HG03432 (cell line): ENCODE data around the gene GBA3.

Source experiments
- ATAC-seq: cut with Tn5 transposase; IDR thresholded peaks from one replicate; pipeline ENCODE4 v1.9.1; 2021; ENCODE audit warnings: mild to moderate bottlenecking, moderate library complexity; ENCODE audit not compliant: unreplicated experiment

GBA3 gene

DNA sequence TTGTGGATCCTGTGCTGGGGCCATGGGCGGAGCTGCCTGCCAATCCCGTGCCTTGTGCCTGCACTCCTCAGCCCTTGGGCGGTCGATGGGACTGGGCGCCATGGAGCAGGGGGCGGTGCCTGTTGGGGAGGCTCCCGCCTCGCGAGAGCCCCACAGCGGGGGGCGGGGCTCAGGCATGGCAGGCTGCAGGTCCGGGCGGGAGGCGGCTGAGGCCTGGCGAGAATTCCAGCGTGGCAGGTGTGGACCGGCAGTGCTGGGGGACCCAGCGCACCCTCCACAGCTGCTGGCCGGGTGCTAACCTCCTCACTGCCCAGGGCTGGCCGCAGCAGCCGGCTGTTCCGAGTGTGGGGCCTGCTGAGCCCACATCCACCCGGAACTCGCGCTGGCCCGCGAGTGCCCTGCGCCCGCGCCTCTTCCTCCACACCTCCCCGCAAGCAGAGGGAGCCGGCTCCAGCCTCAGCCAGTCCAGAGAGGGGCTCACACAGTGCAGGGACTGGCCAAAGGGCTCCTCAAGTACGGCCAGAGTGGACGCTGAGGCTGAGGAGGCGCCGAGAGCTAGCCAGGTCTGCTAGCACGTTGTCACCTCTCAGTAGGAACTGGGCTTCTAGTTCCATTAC is 85.9 kb downstream of the GBA3 start:
- ATAC-seq: no peak

DNA sequence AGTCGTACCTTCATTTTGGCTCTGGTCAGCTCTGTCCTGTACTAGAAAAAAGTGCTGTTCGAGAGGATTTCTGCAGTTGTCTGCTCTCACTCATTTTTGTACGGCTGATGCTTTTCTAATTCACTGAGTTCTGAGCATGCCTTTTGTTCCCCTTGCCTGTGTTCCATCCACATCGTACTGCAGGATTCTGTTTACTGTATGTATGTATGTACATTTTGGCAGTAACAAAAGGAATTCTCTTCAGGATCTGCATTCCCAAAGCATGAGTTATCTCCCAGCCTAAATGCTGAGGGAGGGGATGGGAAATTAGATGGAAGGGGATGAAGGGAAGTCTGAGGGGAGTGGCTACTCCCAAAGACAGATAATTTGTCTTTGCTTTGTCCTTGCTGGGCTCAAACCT is 87.6 kb downstream of the GBA3 start:
- no peak for ATAC-seq

DNA sequence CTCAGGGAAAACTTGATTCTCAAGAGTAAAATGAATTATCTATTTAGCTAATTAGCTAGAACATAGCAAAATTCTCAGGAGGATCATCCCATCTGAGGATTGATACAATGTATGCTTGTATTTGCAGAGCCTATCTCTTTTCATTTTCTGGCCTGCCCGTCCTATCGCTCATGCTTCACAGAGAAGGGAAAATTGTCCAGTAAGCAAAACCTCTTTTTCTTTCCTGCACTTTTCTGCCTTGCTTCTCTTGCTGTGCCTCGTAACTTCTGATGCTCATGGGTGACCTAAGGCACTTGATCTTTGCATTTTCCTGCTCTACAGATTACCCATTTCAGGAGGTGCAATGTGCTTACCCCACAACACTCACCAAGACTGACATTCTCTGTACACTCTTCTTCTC is 88.1 kb downstream of the GBA3 start:
- no peak for ATAC-seq

DNA sequence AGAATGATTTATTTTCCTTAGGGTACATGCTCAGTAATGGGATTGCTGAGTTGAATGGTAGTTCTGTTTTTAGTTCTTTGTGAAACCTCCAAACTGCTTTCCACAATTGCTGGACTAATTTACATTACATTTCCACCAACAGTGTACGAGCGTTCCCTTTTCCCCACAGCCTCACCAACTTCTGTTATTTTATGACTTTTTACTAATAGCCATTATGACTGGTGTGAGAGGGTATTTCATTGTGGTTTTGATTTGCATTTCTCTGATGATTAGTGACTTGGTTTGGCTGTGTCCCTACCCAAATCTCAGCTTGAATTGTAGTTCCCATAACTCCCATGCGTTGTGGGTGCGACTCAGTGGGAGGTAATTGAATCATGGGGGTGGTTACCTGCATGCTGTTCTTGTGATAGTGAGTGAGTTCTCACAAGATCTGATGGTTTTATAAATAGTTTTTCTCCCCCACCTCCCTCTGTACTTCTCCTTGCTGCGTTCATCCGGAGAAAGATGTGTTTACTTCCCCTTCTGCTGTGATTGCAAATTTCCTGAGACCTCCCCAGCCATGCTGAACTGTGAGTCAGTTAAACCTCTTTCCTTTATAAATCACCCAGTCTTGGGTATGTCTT is 95.1 kb downstream of the GBA3 start:
- no peak for ATAC-seq

DNA sequence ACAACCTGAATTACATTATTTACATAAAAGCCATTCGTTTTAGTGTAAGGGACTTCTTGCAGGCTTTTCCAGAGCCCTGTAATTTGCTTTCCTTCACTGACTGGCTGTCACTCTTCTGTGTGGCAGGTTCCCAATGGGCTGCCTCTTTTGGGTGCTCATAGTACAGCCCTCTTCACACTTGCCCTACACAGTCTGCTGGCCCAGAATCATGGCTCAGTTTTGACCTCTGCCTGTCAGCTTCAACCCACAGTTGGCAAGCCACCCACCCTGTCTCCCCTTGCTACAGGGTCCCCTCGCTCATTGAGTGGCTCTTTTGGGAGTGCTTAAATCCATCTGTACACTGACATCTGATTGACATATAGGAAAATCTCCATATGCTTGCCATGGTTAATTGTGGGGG is 97.9 kb downstream of the GBA3 start:
- no peak for ATAC-seq

DNA sequence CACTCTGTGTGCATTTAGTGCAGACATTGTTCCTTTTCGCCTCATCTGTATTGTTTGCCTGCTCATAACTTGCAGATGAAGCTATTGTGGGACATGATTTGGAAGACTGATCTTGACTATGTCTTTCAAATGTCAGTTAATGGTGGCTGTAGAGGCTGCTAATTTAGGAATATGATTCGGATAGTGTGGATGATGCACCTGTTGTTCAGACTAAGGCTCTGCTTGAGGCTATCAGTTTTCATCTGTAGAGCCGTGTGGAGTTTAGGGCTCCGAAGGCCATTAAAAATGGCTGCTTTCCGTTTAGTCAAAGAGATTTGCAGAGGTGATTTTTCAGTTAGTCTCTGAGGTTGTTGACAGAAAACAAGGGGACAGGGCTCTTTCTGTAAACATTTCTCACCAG is 102.0 kb downstream of the GBA3 start:
- ATAC-seq: no peak

DNA sequence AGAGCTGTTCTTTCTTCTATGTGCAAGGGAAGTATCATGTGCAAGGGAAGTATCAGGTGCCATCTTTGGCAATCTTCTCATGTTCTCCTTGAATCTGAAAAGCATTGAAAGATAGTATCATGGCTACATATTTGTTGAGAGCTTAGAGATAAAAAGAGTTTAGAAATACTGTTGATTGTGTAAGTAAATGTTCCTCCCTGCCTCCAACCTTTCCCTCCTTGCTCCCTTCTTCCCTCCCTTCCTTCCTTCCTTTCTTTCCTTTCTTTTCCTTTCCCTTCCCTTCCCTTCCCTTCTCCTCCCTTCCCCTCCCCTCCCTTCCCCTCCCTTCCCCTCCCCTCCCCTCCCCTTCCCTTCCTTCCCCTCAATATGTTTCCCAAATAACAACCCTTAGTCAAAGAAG is 108.7 kb downstream of the GBA3 start:
- ATAC-seq: no peak

DNA sequence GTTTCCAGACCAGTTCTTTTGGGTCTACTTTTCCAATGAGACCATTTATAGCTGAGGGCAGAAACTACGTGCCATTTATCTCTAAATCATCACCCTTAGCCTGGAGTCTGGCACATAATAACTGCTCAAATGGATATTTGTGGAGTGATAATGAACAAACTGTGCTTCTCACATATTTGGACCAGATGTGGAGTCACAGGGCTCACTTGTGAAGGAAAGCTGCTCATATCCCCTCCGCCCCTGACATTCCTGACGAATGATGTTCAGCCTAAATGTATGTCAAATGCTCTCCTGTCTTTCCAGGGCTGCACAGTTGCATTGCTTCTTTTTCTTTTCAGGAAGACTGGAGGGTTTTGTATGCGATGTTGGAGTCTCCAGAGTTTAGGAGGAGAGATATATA is 110.1 kb downstream of the GBA3 start:
- no peak for ATAC-seq

DNA sequence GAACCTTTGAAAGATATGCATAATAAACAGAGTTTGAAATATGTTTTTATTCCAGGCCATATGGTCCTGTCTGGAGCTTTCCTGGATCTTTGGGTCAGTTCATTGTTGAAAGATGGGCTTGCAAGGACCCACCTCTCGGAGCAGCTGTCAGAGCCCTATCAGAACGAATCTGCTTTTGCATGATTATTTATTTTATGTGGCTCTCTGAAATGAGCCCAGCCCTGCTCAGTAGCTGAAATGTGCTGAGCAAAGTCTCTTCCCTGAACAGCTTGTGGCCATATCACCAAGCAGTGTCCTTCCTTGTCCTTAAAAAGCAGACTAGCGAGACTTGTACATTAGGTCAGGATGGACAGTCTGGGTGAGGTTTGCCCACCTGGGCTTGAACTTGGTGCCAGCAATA is 110.8 kb downstream of the GBA3 start:
- ATAC-seq: no peak

DNA sequence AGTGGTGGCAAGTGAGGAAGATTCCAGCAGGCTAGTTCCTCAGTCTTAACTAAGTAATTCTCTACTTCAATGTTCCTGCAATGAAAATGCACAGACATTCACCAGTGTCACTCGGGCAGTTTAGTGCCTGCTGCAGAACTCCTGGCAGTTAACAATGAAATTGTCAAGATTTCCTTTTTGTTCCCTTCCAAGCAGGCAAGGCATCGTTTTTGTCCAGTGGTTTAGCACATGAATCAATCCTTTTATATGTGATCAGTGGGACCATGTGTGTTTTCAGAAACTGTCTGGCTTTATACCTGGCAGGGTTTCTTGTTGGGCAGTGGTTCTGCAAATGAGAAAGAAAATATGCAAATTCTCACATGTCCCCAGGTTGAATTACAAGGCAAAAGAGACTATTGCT is 122.2 kb downstream of the GBA3 start:
- no peak for ATAC-seq

DNA sequence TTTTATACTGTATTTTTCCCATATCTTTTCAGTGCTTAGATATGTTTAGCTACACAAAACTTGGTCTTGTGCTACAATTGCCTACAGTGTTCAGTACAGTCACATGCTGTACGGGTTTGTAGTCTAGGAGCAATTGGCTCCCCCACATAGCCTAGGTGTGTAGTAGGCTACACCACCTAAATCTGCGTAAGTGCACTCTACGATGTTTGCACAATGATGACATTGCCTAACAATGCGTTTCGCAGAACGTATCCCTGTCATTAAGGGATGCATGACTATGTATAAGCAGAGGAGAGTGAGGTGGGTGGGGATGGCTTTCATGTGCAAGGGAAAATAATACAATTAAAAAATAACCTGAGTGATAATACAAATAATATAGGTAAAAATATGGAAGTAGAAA is 131.4 kb downstream of the GBA3 start:
- no peak for ATAC-seq

DNA sequence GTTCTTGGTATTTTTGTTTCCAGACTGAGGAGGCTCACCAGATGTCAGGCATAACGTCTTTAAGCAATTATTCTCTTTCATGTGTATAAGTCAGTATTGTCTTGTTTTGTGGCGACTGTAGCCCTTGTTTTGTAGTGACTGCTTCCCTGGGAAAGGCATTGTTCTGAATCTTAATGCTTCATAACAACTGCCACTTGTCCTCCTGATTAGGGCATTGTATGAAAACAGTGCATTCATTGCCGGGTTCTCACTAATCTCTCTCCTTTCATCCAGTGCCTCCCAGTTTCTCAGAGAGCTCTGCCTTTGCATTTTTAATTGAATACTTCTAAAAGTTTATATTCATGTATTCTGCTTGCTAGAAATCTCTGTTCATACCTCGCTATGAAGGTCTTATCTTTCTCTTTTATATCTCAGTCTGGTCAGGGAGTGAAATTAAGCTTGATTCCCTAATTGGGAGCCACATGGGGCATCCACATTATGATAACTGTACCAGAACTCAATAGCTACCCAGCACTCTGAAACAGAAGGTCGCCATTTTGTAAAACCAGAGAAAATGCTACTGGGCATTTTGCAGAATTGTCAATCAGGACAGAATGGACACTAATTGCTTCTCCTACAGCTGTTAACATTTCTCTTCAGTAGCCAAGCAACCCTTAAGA is 149.8 kb downstream of the GBA3 start:
- no peak for ATAC-seq

DNA sequence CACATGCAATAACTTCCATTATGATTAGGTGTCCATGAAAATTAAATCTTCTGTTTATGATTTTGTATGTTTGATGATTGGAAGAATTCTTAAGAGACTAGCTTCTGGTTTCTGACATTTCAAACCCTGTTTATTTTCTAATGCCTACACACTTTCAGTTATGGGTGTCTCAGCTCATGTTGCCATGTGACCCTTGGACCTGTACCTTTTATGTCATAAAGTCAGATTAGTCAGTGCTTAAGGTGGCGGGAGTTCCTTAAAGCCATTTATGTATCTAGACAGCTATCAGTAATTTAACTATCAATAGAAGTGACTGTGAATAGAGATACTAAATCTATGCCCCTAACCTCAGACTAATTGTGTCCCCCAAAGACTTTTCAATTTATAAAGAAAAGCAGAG is 155.6 kb downstream of the GBA3 start:
- no peak for ATAC-seq

DNA sequence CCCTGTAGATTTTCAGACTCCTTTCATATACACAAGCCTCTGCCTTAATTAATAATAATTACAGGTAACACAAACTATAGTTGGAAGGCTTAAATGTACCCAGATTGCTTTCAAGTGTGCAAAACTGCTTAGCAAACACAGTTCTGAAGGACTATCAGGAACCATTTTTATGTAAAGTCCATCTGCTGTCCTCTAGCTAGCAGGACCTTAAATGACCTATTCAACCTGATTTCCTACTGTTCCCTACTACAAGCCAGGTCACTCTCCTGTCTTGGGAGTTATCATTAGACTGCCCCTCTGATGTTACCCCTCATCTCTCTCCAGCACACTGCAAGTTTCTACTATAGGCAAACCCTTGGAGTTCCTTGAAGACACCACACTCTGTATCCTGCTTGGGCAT is 157.3 kb downstream of the GBA3 start:
- peak; percentile 14 for ATAC-seq

DNA sequence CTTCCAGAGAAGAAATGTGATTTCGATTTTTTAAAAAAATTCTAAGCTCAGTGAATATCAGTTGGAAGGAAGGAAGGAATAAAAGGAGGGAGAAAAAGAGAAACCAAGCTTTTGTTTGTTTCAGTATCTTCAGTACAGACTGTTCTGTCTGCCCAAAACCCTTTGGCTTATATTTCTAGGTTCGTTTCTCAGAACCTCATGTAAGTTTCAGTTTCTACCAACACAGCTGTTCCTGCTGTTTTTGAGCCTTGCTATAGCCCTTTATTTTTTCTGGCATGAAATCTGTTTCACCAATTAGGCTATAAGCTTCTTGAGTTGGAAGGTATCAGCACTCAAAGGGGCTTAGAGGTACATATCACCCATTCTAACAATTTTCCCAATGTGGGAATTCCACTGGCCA is 157.9 kb downstream of the GBA3 start:
- peak; percentile 96 for ATAC-seq

DNA sequence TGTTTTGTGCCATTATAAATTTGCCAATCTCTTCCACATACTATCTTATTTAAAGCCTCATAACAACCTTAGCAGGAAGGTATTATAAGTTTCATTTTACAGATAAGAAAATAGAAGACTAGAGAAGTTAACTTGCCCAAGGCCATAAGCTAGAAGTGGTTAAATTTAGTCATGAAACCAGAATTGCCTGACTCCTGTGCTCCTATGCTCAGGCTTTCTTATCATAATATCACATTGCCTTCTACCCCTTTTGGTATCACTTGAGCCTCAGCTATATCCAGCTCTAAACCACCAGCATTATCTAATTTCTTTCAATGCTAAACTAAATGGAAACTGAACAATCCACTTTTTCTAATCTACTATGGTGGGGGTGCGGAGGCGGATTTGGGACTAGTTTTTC is 164.7 kb downstream of the GBA3 start:
- ATAC-seq: no peak

DNA sequence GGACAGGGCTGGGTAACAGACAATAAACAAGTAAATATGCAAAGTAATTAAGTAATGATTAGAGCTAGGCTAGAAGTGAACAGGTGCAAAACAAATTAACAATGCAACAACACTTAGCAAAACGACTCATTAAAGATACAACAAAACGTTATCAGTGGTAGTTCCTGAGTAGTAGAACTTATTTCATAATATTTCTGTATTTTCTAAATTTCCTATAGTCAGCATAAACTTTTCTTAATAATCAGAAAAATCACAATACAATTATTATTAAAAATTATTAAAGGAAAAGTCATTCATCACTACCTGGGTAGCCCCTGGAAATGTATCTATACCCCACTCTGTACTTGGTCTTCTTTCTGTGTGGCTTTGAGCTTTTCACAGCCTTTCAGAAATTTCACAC is 166.6 kb downstream of the GBA3 start:
- no peak for ATAC-seq
